K562 (cell line): ENCODE data around the gene ATM. TPM values are rescaled to one million over a fixed set of nuclear protein-coding genes. Genes with fewer than 3 reads are reported as not detected.

Experiments used
- CBFB ChIP-seq: sonication (generic); formaldehyde crosslinking; IDR thresholded peaks from 2 replicates; pipeline ENCODE4 v1.4.0; 2020; ENCODE audit warnings: mild to moderate bottlenecking, missing genetic modification reagents
- E2F8 ChIP-seq: fragments of 450-650 bp; IDR thresholded peaks from 2 replicates; pipeline ENCODE4 v1.7.1; 2018; ENCODE audit warnings: mild to moderate bottlenecking, low read depth; ENCODE audit not compliant: partially characterized antibody
- ETV6 ChIP-seq, 3 experiments: fragments of 150-350 bp in 1 of 3; sonication (generic) in 1 of 3; formaldehyde crosslinking in 1 of 3; IDR thresholded peaks; 2 replicates each; pipeline versions ENCODE4 v1.6.1 to v1.8.0; 2014 to 2022; ENCODE audit warnings: borderline replicate concordance in 2 of 3, low read depth in 2 of 3, antibody characterized with exemption in 1 of 3, low read length in 1 of 3, mild to moderate bottlenecking in 1 of 3, missing genetic modification reagents in 1 of 3
- FOXP4 ChIP-seq: sonication (generic); formaldehyde crosslinking; IDR thresholded peaks from 2 replicates; pipeline ENCODE4 v1.8.0; 2022; ENCODE audit warnings: mild to moderate bottlenecking, missing genetic modification reagents, borderline replicate concordance
- GABPA ChIP-seq: fragments of 200-800 bp; sonication (Bioruptor generic); conservative IDR thresholded peaks from 2 replicates; pipeline ENCODE4 v1.6.1; 2016; ENCODE audit warnings: low read depth, missing genetic modification characterization, missing compliant biosample characterization
- HLTF ChIP-seq: fragments of 450-650 bp; IDR thresholded peaks from 2 replicates; pipeline ENCODE4 v1.6.1; 2016
- SMARCA4 ChIP-seq: fragments of 450-650 bp; IDR thresholded peaks from 2 replicates; pipeline ENCODE4 v1.6.1; 2016
- SNIP1 ChIP-seq: fragments of 450-650 bp; IDR thresholded peaks from 2 replicates; pipeline ENCODE4 v1.7.1; 2017; ENCODE audit warnings: low read depth, mild to moderate bottlenecking
- TEAD1 ChIP-seq, 2 experiments: fragments of 450-650 bp in 1 of 2; sonication (generic) in 1 of 2; formaldehyde crosslinking; IDR thresholded peaks; 2 replicates each; pipeline versions ENCODE4 v1.4.0 to v1.8.0; 2020 to 2022; ENCODE audit warnings: mild to moderate bottlenecking in 2 of 2, missing genetic modification reagents in 1 of 2
- TSHZ1 ChIP-seq: fragments of 250-450 bp; sonication (Bioruptor Pico); IDR thresholded peaks from 2 replicates; pipeline ENCODE4 v1.4.0; 2020; ENCODE audit warnings: mild to moderate bottlenecking, moderate library complexity
- polyA plus RNA-seq, 8 experiments: library from polyadenylated mRNA; depleted of rRNA in 4 of 8; stranded (reverse) in 5 of 8; unstranded in 3 of 8; fragments of >200 nt; fragmentation: Nextera tagmentation in 2 of 8; fragmentation: Illumina TruSeq in 1 of 8; extraction: Ambion mirVana in 2 of 8; extraction: Trizol in 1 of 8; gene quantifications; 2 replicates each; pipeline versions ENCODE4 v1.2.1 to v1.2.3, GENCODE V29; 2011 to 2014; ENCODE audit warnings: inconsistent platforms in 1 of 8, missing spikeins in 1 of 8
- total RNA-seq, 7 experiments: library from RNA; depleted of rRNA in 6 of 7; stranded (reverse); fragments of >200 nt in 6 of 7; fragmentation: Illumina TruSeq in 2 of 7; extraction: Trizol in 2 of 7; gene quantifications; 2 replicates each; pipeline versions ENCODE4 v1.2.1 to v1.2.3, GENCODE V29; 2011 to 2021; ENCODE audit warnings: low replicate concordance in 1 of 7
- TF ChIP-seq, protein P1 (sequence below): sonication (generic); formaldehyde crosslinking; IDR thresholded peaks from 2 replicates; pipeline ENCODE4 v1.8.1; 2023; ENCODE audit warnings: mild to moderate bottlenecking, missing genetic modification reagents
- TF ChIP-seq, protein P2 (sequence below), 2 experiments: fragments of 450-650 bp in 1 of 2; sonication (generic) in 1 of 2; formaldehyde crosslinking; conservative IDR thresholded peaks; 2 replicates each; pipeline versions ENCODE4 v1.4.0 to v1.8.1; 2020 to 2022; ENCODE audit warnings: mild to moderate bottlenecking in 1 of 2, missing genetic modification reagents in 1 of 2

The ATM gene
- total and polyA plus RNA-seq, 9 of the 15 experiments (the other 6 are each of a cell fraction or from before 2014, with no cell fraction given) = 8.3 to 46.8 (median 26.2) TPM

- TF ChIP-seq ETV6 (IDR thresholded peaks at IDR 0.05; ENCODE audit: borderline replicate concordance in 1 of 2, low read depth in 2 of 2, low read length in 1 of 2) = 0 out of 4 replicates have a peak, but pooled peaks of 1 of the 2 experiments have one; percentile 44
- no peak for TF ChIP-seq ETV6 (CRISPR knock-in tag; IDR thresholded peaks at IDR 0.05; ENCODE audit: borderline replicate concordance)
- TF ChIP-seq HLTF = peak; percentile 90
- no peak for TF ChIP-seq CBFB (CRISPR knock-in tag)
- TF ChIP-seq GABPA (tag) = peak; percentile 95
- no peak for TF ChIP-seq SMARCA4
- TF ChIP-seq FOXP4 (CRISPR knock-in tag) = no peak
- no peak for TF ChIP-seq SNIP1
- TF ChIP-seq, protein P1, sequence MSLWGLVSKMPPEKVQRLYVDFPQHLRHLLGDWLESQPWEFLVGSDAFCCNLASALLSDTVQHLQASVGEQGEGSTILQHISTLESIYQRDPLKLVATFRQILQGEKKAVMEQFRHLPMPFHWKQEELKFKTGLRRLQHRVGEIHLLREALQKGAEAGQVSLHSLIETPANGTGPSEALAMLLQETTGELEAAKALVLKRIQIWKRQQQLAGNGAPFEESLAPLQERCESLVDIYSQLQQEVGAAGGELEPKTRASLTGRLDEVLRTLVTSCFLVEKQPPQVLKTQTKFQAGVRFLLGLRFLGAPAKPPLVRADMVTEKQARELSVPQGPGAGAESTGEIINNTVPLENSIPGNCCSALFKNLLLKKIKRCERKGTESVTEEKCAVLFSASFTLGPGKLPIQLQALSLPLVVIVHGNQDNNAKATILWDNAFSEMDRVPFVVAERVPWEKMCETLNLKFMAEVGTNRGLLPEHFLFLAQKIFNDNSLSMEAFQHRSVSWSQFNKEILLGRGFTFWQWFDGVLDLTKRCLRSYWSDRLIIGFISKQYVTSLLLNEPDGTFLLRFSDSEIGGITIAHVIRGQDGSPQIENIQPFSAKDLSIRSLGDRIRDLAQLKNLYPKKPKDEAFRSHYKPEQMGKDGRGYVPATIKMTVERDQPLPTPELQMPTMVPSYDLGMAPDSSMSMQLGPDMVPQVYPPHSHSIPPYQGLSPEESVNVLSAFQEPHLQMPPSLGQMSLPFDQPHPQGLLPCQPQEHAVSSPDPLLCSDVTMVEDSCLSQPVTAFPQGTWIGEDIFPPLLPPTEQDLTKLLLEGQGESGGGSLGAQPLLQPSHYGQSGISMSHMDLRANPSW = no peak
- TF ChIP-seq E2F8 = peak; percentile 64
- TF ChIP-seq, protein P2, sequence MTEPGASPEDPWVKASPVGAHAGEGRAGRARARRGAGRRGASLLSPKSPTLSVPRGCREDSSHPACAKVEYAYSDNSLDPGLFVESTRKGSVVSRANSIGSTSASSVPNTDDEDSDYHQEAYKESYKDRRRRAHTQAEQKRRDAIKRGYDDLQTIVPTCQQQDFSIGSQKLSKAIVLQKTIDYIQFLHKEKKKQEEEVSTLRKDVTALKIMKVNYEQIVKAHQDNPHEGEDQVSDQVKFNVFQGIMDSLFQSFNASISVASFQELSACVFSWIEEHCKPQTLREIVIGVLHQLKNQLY (CRISPR knock-in tag; conservative IDR thresholded peaks at IDR 0.05) = 0 out of 4 replicates have a peak, but pooled peaks of 1 of the 2 experiments have one; percentile 59
- TF ChIP-seq TSHZ1 = no peak
- TF ChIP-seq TEAD1 (CRISPR knock-in tag; IDR thresholded peaks at IDR 0.05) = no peak
Observed at GRCh38 chr11:108222574-108223347, at the start of gene ATM, which contains the start of gene NPAT (continued).
